Inflammatory macrophage (primary cell): ENCODE measurements around the gene CYP21A2.
"Not testable (repeated sequence)": the region's sequence is repeated elsewhere in the genome, so short reads cannot be mapped to it uniquely, and the experiment has no call there.

ENCODE experiments used
- DNase-seq, 2 donors: peaks; one replicate each; pipeline ENCODE4 v3.0.0-alpha.2; 2020 to 2022

CYP21A2 gene

GRCh38 chr6:32055756-32056155, 17.5 kb downstream of the CYP21A2 start:
- not testable (repeated sequence) for DNase-seq

- no peak for DNase-seq
Measured at GRCh38 chr6:32056254-32056653, 18.0 kb downstream of the CYP21A2 start.

GRCh38 chr6:32057966-32058365, 19.8 kb downstream of the CYP21A2 start:
- DNase-seq: no peak

- DNase-seq: no peak
Measured at GRCh38 chr6:32058511-32058963, 20.3 kb downstream of the CYP21A2 start.

GRCh38 chr6:32060966-32061655, 22.9 kb downstream of the CYP21A2 start:
- no peak for DNase-seq

- DNase-seq: no peak
Measured at GRCh38 chr6:32064706-32065105, 26.5 kb downstream of the CYP21A2 start.

- not testable (repeated sequence) for DNase-seq
Measured at GRCh38 chr6:32067521-32067920, 29.3 kb downstream of the CYP21A2 start.

GRCh38 chr6:32068315-32068714, 30.1 kb downstream of the CYP21A2 start:
- DNase-seq: not testable (repeated sequence)

GRCh38 chr6:32068867-32069266, 30.7 kb downstream of the CYP21A2 start:
- no peak for DNase-seq

GRCh38 chr6:32069460-32069859, 31.2 kb downstream of the CYP21A2 start:
- no peak for DNase-seq

GRCh38 chr6:32069878-32070515, 31.8 kb downstream of the CYP21A2 start:
- no peak for DNase-seq

- DNase-seq: no peak
Measured at GRCh38 chr6:32070814-32071543, 32.8 kb downstream of the CYP21A2 start.

- DNase-seq: no peak
Measured at GRCh38 chr6:32073101-32073500, 34.9 kb downstream of the CYP21A2 start.

GRCh38 chr6:32073613-32074012, 35.4 kb downstream of the CYP21A2 start:
- DNase-seq: no peak

- no peak for DNase-seq
Measured at GRCh38 chr6:32074996-32075532, 36.8 kb downstream of the CYP21A2 start.

GRCh38 chr6:32075781-32076180, 37.6 kb downstream of the CYP21A2 start:
- no peak for DNase-seq

- no peak for DNase-seq
Measured at GRCh38 chr6:32076321-32076809, 38.1 kb downstream of the CYP21A2 start.

- DNase-seq: no peak
Measured at GRCh38 chr6:32079566-32080290, 41.5 kb downstream of the CYP21A2 start.

- no peak for DNase-seq
Measured at GRCh38 chr6:32081168-32081990, 43.2 kb downstream of the CYP21A2 start.

GRCh38 chr6:32082478-32082877, 44.3 kb downstream of the CYP21A2 start:
- DNase-seq: no peak

GRCh38 chr6:32082935-32083334, 44.7 kb downstream of the CYP21A2 start:
- no peak for DNase-seq
